Glutamatergic neuron (in vitro differentiated cells): Measurements from ENCODE around the gene LVRN. TPM values are rescaled to one million over a fixed set of nuclear protein-coding genes. Genes with fewer than 3 reads are reported as not detected.

Source experiments
- DNase-seq: peaks from one replicate; pipeline ENCODE4 v3.0.0; 2022
- H3K27ac Mint-ChIP-seq: one replicate; pipeline ENCODE4 v1.8.0; 2020; ENCODE audit warnings: mild to moderate bottlenecking, mixed read lengths, inconsistent platforms; ENCODE audit not compliant: unreplicated experiment
- H3K27me3 Mint-ChIP-seq: one replicate; pipeline ENCODE4 v1.8.0; 2020; ENCODE audit warnings: mild to moderate bottlenecking, moderate library complexity, mixed read lengths, inconsistent platforms; ENCODE audit not compliant: unreplicated experiment
- H3K36me3 Mint-ChIP-seq: one replicate; pipeline ENCODE4 v1.8.0; 2020; ENCODE audit warnings: mild to moderate bottlenecking, mixed read lengths, inconsistent platforms; ENCODE audit not compliant: unreplicated experiment
- H3K4me1 Mint-ChIP-seq: one replicate; pipeline ENCODE4 v1.8.0; 2020; ENCODE audit warnings: mild to moderate bottlenecking, low read depth, mixed read lengths, inconsistent platforms; ENCODE audit not compliant: unreplicated experiment
- H3K4me3 Mint-ChIP-seq: one replicate; pipeline ENCODE4 v1.8.0; 2020; ENCODE audit warnings: mild to moderate bottlenecking, mixed read lengths, inconsistent platforms; ENCODE audit not compliant: unreplicated experiment
- H3K9me3 Mint-ChIP-seq: one replicate; pipeline ENCODE4 v1.8.0; 2020; ENCODE audit warnings: mild to moderate bottlenecking, moderate library complexity, mixed read lengths, inconsistent platforms; ENCODE audit not compliant: unreplicated experiment
- CTCF ChIP-seq: fragments of 200-600 bp; sonication (generic); IDR thresholded peaks from one replicate; pipeline ENCODE4 v1.5.0; 2021; ENCODE audit not compliant: partially characterized antibody, unreplicated experiment
- total RNA-seq: library from RNA; stranded (reverse); fragmentation: NEBNext Ultra II Directional; extraction: Animal tissue kit (Norgen Biotek cat#: 25700); gene quantifications from one replicate; pipeline ENCODE4 v1.2.1, GENCODE V29; 2021; ENCODE audit not compliant: unreplicated experiment

LVRN gene
- total RNA-seq, 1 donor from 2014 or later = 0.59 TPM

- H3K4me3 Mint-ChIP-seq = no peak overlapping the region
- no peak overlapping the region for H3K27ac Mint-ChIP-seq
- H3K9me3 Mint-ChIP-seq = no peaks in the 10 kb centered on the region
- DNase-seq = no peak
- no peak for TF ChIP-seq CTCF
- H3K27me3 Mint-ChIP-seq = peaks cover 6% of the 10 kb centered on the region
- H3K4me1 Mint-ChIP-seq = peaks cover 9% of the 10 kb centered on the region
- no peaks in the 10 kb centered on the region for H3K36me3 Mint-ChIP-seq
Observed at GRCh38 chr5:115940080-115940810, 22.0 kb upstream of the LVRN start.

GRCh38 chr5:115941051-115941675 is 21.1 kb upstream of the LVRN start:
- no peak for DNase-seq
- H3K4me3 Mint-ChIP-seq = no peak overlapping the region
- H3K9me3 Mint-ChIP-seq = no peaks in the 10 kb centered on the region
- no peaks in the 10 kb centered on the region for H3K36me3 Mint-ChIP-seq
- H3K27me3 Mint-ChIP-seq = peaks cover 4% of the 10 kb centered on the region
- H3K4me1 Mint-ChIP-seq = peaks cover 9% of the 10 kb centered on the region
- H3K27ac Mint-ChIP-seq = no peak overlapping the region
- TF ChIP-seq CTCF = no peak

GRCh38 chr5:115944501-115944900 is 17.8 kb upstream of the LVRN start:
- Mint-ChIP-seq H3K36me3 (no peaks in the 10 kb centered on the region), H3K4me1 (peaks cover 3% of the 10 kb centered on the region), H3K27me3 (peaks cover 4% of the 10 kb centered on the region), H3K4me3 (no peak overlapping the region), H3K27ac (no peak overlapping the region), H3K9me3 (no peaks in the 10 kb centered on the region)
- no peak for DNase-seq
- TF ChIP-seq CTCF = no peak

GRCh38 chr5:115946655-115947054 is 15.6 kb upstream of the LVRN start:
- Mint-ChIP-seq H3K27ac (no peak overlapping the region), H3K9me3 (no peaks in the 10 kb centered on the region), H3K27me3 (peaks cover 4% of the 10 kb centered on the region), H3K36me3 (no peaks in the 10 kb centered on the region), H3K4me3 (no peak overlapping the region), H3K4me1 (no peaks in the 10 kb centered on the region)
- no peak for TF ChIP-seq CTCF
- no peak for DNase-seq

- TF ChIP-seq CTCF = no peak
- H3K9me3 Mint-ChIP-seq = no peaks in the 10 kb centered on the region
- H3K27ac Mint-ChIP-seq = no peak overlapping the region
- no peak for DNase-seq
- H3K27me3 Mint-ChIP-seq = peaks cover 3% of the 10 kb centered on the region
- H3K4me3 Mint-ChIP-seq = no peak overlapping the region
- no peaks in the 10 kb centered on the region for H3K4me1 Mint-ChIP-seq
- H3K36me3 Mint-ChIP-seq = no peaks in the 10 kb centered on the region
Observed at GRCh38 chr5:115947260-115947659, 15.0 kb upstream of the LVRN start.
